Measurements from ENCODE around the gene SUSD1.

DNA sequence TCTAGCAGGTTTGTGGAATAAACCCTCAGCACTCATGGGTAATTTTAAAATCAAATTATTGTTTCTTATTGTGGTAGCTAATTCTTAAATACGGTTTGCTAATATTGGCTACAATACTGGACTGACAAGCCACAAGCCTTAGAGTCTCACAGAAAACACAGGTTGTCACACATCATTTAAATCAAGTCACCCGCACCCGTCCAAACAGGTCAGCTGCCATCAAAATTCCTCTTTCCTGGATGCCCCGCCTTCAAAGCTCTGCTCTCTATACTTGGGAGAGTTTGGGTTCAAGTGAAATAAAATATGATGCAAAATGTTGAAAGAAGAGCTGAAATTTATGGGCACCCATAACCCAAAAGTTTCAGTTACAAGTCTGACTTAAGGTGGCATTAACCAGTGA, 12.3 kb upstream of the SUSD1 start:
- TF ChIP-seq, protein P1, sequence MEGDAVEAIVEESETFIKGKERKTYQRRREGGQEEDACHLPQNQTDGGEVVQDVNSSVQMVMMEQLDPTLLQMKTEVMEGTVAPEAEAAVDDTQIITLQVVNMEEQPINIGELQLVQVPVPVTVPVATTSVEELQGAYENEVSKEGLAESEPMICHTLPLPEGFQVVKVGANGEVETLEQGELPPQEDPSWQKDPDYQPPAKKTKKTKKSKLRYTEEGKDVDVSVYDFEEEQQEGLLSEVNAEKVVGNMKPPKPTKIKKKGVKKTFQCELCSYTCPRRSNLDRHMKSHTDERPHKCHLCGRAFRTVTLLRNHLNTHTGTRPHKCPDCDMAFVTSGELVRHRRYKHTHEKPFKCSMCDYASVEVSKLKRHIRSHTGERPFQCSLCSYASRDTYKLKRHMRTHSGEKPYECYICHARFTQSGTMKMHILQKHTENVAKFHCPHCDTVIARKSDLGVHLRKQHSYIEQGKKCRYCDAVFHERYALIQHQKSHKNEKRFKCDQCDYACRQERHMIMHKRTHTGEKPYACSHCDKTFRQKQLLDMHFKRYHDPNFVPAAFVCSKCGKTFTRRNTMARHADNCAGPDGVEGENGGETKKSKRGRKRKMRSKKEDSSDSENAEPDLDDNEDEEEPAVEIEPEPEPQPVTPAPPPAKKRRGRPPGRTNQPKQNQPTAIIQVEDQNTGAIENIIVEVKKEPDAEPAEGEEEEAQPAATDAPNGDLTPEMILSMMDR (IDR thresholded peaks at IDR 0.05) = no peak
- TF ChIP-seq ZFX (IDR thresholded peaks at IDR 0.05; ENCODE audit: borderline replicate concordance) = no peak
